Measurements from ENCODE around the gene PAQR4. TPM values are rescaled to one million over a fixed set of nuclear protein-coding genes. Genes with fewer than 3 reads are reported as not detected.

Gene PAQR4
- total RNA-seq, 2 experiments from 2014 or later: 29.4 to 30.4 TPM

GRCh38 chr16:2982402-2982801 is 13.3 kb downstream of the PAQR4 start:
- intact Hi-C loops (cut with micrococcal nuclease): no loop called here
- H3K27ac Mint-ChIP-seq: no peak overlapping the region
- H3K27me3 Mint-ChIP-seq: no peaks in the 10 kb centered on the region
- peaks cover 13% of the 10 kb centered on the region for H3K4me1 Mint-ChIP-seq (ENCODE audit: low read depth)
- DNase-seq (no peak), ATAC-seq (no peak)
- no peak overlapping the region for H3K4me3 Mint-ChIP-seq
- H3K9me3 Mint-ChIP-seq: no peaks in the 10 kb centered on the region
- ChIA-PET CTCF (interaction anchor here (1.0 to 2.5 kb wide), 6 partner anchors 13 to 49 kb away, joined by 3 to 14 read pairs (median 8); partner anchors contain the start of genes KREMEN2 and PAQR4), POLR2A (no interaction called here)
- H3K36me3 Mint-ChIP-seq (ENCODE audit: low read depth): peaks cover 14% of the 10 kb centered on the region
- no peak for TF ChIP-seq CTCF (IDR thresholded peaks at IDR 0.05)

GRCh38 chr16:2983706-2984136 is 14.6 kb downstream of the PAQR4 start:
- TF ChIP-seq CTCF (IDR thresholded peaks at IDR 0.05): peak; percentile 97
- no peak overlapping the region for H3K27ac Mint-ChIP-seq

GRCh38 chr16:2985462-2985861 is 16.3 kb downstream of the PAQR4 start:
- ChIA-PET CTCF (interaction anchor here (1.4 to 2.3 kb wide), 2 partner anchors 16 to 43 kb away, joined by 7 to 14 read pairs; partner anchors contain the start of gene PAQR4), POLR2A (no interaction called here)
- intact Hi-C loops (cut with micrococcal nuclease): no loop called here
- ATAC-seq (no peak), DNase-seq (no peak)
- H3K9me3 Mint-ChIP-seq: no peaks in the 10 kb centered on the region
- H3K27me3 Mint-ChIP-seq: no peaks in the 10 kb centered on the region
- H3K4me3 Mint-ChIP-seq: no peak overlapping the region
- no peaks in the 10 kb centered on the region for H3K36me3 Mint-ChIP-seq (ENCODE audit: low read depth)
- TF ChIP-seq CTCF (IDR thresholded peaks at IDR 0.05): no peak
- H3K27ac Mint-ChIP-seq: no peak overlapping the region
- H3K4me1 Mint-ChIP-seq (ENCODE audit: low read depth): peaks cover 6% of the 10 kb centered on the region

More at GRCh38 chr16:2983706-2984136, 14.6 kb downstream of the PAQR4 start:
- Mint-ChIP-seq H3K27me3 (no peaks in the 10 kb centered on the region), H3K9me3 (no peaks in the 10 kb centered on the region), H3K4me1 (ENCODE audit: low read depth) (peaks cover 9% of the 10 kb centered on the region), H3K36me3 (ENCODE audit: low read depth) (peaks cover 4% of the 10 kb centered on the region), H3K4me3 (peak overlapping the region; percentile 27)
- DNase-seq (peak; percentile 82), ATAC-seq (peak; percentile 62)
- intact Hi-C loops (cut with micrococcal nuclease): no loop called here
- ChIA-PET CTCF (interaction anchor here (1.0 to 2.6 kb wide), 9 partner anchors 14 to 58 kb away, joined by 3 to 14 read pairs (median 7); partner anchors contain the start of genes KREMEN2 and PAQR4), POLR2A (no interaction called here)

GRCh38 chr16:2985893-2986355 is 16.8 kb downstream of the PAQR4 start:
- CTCF ChIA-PET: interaction anchor here (2.3 kb wide), 1 partner anchor 43 kb away, joined by 14 read pairs; no protein-coding TSS in a partner anchor
- intact Hi-C loops (cut with micrococcal nuclease): no loop called here
- Mint-ChIP-seq H3K9me3 (no peaks in the 10 kb centered on the region), H3K27ac (no peak overlapping the region), H3K27me3 (no peaks in the 10 kb centered on the region), H3K36me3 (ENCODE audit: low read depth) (no peaks in the 10 kb centered on the region), H3K4me1 (ENCODE audit: low read depth) (peaks cover 6% of the 10 kb centered on the region), H3K4me3 (no peak overlapping the region)
- POLR2A ChIA-PET: no interaction called here
- DNase-seq (no peak), ATAC-seq (no peak)
- no peak for TF ChIP-seq CTCF (IDR thresholded peaks at IDR 0.05)

- no peak for TF ChIP-seq CTCF (IDR thresholded peaks at IDR 0.05)
- POLR2A ChIA-PET: no interaction called here
- H3K36me3 Mint-ChIP-seq (ENCODE audit: low read depth): no peaks in the 10 kb centered on the region
These were observed 17.6 kb downstream of the PAQR4 start for GRCh38 chr16:2986623-2987188.

More at GRCh38 chr16:2986623-2987188, 17.6 kb downstream of the PAQR4 start:
- no peaks in the 10 kb centered on the region for H3K27me3 Mint-ChIP-seq
- no peaks in the 10 kb centered on the region for H3K9me3 Mint-ChIP-seq
- H3K4me3 Mint-ChIP-seq: no peak overlapping the region
- ATAC-seq (no peak), DNase-seq (no peak)
- no peak overlapping the region for H3K27ac Mint-ChIP-seq
- peaks cover 5% of the 10 kb centered on the region for H3K4me1 Mint-ChIP-seq (ENCODE audit: low read depth)
- CTCF ChIA-PET: interaction anchor here (1.5 kb wide), 1 partner anchor 45 kb away, joined by 4 read pairs; no protein-coding TSS in a partner anchor
- intact Hi-C loops (cut with micrococcal nuclease): no loop called here
